GM19438 (cell line): ENCODE measurements around the gene NTM.

Source experiments
- ATAC-seq: cut with Tn5 transposase; IDR thresholded peaks from one replicate; pipeline ENCODE4 v1.9.1; 2021; ENCODE audit warnings: low read depth; ENCODE audit not compliant: unreplicated experiment

Gene NTM

GRCh38 chr11:131628739-131629138, 258.3 kb downstream of the NTM start:
- no peak for ATAC-seq

DNA sequence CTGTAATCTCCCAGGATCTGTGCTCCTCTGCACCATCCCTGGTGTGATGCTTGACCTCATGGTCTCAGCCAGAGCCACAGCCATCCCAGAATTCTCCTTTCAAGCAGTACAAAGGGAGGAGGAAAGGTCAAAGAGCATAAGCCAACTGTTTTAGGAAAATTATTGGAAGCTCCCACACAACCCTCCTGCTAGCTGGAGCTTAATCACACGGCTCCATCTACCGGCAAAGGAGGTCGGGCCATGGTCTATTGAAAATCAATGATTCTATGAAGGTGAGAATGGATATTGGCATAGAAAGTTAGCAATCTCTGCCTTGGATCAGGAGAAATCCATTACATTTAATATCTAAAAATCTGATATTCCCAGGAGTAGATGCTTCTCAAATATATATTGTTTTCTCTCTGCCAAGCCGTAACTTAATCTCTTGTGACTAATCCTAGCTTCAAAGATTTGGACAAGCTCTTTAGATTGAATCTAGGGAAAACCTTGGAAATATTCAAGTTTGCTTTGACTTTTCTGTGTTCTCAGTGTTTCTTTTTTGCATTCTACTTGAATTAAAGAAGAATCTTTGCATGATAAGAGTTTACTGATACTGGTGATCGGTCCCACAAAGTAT, 259.6 kb downstream of the NTM start:
- ATAC-seq: no peak

GRCh38 chr11:131632971-131633370, 262.6 kb downstream of the NTM start:
- ATAC-seq: no peak

DNA sequence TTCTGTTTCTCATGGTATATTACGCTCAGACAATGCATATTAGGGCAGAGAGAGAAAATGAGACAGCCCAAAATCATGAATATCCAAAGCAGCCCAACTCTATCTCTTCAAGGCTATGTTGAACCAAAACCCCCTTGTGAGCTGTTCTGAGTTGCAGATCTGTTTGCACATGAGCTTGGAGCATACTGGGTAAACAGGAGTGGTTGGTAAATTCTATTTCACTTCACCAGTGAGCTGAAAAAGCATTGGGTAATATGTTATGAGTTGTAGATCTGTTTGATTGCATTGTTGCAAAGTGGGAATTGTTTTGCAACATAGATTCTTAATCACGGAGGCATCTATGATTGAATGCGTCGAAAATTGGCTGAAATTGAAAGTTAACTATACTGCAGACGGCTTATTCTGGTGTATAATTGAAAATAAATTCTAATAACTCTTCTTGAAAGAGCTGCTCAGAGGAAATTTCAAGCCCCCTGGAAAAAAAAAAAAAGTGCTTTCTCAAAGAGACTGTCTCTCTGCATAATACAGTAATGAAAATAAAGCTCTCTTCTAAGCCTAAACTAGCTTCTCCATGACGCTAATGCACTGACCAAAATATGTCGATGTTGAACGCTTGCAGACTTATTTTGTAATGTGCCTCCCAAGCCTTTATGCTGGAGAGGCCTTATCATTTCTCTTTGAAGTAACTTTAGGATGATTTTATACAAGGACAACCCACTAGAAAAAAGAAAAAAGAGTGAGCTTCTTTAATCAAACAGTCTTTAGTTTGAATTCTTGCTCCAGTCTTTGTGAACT, 263.7 kb downstream of the NTM start:
- no peak for ATAC-seq

- no peak for ATAC-seq
These were observed 267.2 kb downstream of the NTM start for GRCh38 chr11:131637469-131638175.

DNA sequence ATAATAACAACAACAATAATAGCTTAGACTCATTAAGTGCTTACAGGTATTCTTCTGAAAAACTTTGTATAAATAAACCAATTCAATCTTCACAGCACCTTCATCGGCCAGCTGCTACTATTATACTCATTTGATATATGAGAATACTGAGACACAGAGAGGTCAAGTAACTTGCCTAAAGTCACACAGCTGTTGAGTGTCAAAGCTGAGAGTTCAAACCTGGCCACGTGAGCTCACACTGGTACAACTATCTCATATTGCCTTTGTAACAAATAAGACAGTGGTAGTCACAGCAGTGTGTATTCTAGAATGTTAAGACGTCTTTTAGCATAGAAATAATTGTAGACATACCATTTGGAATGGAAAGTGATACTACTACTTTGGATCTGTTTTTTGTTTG, 268.5 kb downstream of the NTM start:
- ATAC-seq: no peak

GRCh38 chr11:131640320-131640719, 269.9 kb downstream of the NTM start:
- ATAC-seq: no peak

DNA sequence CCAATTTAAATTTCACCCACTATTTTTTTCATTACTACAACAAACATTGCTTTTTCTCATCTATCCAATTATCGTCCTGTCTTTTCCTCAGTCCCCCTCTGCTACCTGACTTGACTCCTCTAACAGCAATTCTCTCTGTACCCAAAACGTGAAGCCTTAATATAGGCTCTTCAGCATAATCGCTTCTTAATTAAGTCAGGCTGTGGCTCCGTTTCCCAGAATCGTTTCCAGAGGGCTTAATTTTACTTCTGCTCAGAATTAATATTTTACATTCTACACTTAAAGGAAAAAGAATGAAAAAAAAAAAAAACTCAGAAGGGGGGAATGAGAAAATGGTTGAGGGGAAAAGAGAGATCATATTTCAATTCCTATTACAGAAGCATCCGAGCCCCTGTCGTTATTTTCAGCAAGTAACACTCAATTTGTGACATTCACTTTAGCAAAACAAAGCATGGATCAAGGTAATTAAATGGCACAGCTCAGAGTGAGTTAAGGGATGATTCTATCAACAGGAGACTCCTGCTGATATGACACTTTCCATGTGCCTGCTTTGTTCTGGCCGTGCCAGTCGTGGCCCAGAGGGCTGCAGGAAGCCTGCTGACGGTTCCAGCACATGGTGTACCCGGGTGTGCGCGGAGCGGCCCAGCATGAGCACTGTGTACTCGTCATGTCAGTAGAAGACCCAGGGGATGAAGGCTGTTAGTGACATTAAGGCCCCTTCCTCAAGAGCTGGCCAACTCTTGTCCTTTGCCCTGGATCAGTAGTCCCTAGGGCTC, 272.5 kb downstream of the NTM start:
- no peak for ATAC-seq

DNA sequence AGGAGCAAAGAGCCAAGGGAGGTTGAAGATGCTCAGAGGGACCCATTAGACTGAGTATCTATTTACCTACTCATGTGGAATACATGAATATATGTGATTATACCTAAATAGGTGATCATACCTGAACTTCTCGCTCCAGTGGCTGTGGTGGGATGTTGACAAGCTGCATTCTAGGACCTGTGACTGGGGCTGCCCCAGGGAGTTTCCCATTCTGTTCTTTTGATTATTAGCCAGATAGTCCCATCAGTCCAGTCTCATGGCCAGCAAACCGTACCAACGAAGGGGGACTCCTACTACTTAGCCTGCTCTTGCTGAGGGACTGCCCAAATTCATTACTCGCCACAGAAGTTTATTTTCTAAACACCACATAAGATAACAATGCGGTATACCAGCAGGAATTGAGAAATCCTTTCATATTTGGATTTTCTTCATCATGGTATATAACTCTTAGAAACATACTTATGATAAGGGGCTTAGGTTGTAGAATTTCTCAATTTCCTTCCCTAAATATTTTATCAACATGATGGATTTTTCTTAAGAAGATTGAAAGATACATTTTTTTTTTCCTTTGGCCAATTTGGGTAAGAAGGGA, 273.9 kb downstream of the NTM start:
- ATAC-seq: no peak

DNA sequence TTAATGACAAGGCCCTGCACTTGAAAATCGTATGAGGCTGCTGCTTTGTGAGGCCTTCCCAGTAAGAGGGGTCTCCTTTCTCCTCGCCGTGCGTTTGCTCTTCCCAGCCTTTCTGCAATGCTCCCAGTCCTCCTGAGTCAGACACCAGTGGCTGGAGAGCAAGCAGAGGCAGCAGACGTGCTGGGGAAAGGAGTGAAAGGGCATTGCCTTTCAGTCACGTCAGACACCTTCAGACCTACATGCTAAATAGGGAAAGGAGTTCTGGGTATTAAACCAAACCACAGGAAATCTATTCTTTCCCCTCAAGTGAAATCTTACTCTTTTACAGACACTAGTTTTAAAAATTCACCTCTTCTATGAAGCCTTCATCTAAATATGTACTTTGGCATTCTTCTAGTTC, 274.8 kb downstream of the NTM start:
- no peak for ATAC-seq

GRCh38 chr11:131649856-131650255, 279.4 kb downstream of the NTM start:
- ATAC-seq: no peak

GRCh38 chr11:131652231-131652630, 281.8 kb downstream of the NTM start:
- ATAC-seq: no peak

GRCh38 chr11:131653260-131653659, 282.8 kb downstream of the NTM start:
- no peak for ATAC-seq

- no peak for ATAC-seq
These were observed 284.4 kb downstream of the NTM start for GRCh38 chr11:131654849-131655248.

- ATAC-seq: no peak
These were observed 285.9 kb downstream of the NTM start for GRCh38 chr11:131656179-131656838.

GRCh38 chr11:131656839-131657211, 286.4 kb downstream of the NTM start:
- no peak for ATAC-seq

GRCh38 chr11:131658414-131658813, 288.0 kb downstream of the NTM start:
- no peak for ATAC-seq

DNA sequence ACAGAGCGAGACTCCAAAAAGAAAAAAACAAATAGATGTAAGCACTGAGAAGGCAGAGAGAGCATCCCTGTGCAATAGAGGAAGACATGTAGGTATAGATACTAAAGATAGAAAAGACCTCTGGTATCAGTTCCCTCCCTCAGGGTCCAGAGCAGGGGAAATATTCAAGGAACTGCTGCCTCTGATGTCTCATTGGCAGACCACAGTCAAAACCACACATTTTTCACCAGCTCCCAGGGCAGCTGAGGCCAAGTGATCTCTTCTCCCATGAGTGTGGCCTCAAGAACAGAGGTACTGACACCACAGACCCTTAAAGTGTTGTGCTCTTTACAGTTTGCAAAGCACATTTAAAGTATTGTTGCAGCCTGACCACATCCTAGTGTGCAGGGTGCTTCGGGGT, 288.5 kb downstream of the NTM start:
- no peak for ATAC-seq

GRCh38 chr11:131659931-131660330, 289.5 kb downstream of the NTM start:
- ATAC-seq: no peak

DNA sequence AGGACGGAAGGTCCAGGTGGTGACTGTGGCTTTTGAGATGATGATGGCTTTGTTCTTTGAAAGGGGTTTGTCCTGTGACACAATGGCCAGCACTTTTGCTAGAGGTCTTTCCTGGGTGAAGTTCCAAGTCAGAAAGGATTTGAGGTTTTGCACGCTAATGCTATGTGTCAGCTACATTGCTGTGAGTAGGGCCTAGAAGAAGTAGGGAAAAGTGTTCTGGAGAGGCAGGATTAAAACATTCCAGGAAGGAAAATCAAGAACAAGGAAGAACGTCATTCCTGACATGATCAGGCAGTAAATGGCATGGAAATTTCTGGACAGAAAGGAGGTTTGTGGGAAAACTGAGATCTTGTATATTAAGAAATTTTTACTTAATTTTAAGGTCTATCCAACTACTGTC, 290.7 kb downstream of the NTM start:
- no peak for ATAC-seq
